SK-N-SH treated with all-trans-retinoic acid at 6 μM for 48 hours (cell line): ENCODE results near the gene INPP4B.

Source experiments
- ATAC-seq: fragments of 200-7000 bp; cut with Tn5 transposase; 3 replicates; pipeline ENCODE4 v1.9.1; 2020; ENCODE audit warnings: mild to moderate bottlenecking, moderate library complexity
- ARNTL ChIP-seq: fragments of 450-650 bp; formaldehyde crosslinking; IDR thresholded peaks from 2 replicates; pipeline ENCODE4 v1.5.0; 2020; ENCODE audit warnings: low read depth, mild to moderate bottlenecking, moderate library complexity, borderline replicate concordance
- BACH2 ChIP-seq: fragments of 250-450 bp; sonication (Bioruptor Pico); IDR thresholded peaks from 2 replicates; pipeline ENCODE4 v1.9.0; 2021; ENCODE audit warnings: mild to moderate bottlenecking, borderline replicate concordance
- CSDC2 ChIP-seq: fragments of 250-450 bp; sonication (Bioruptor Pico); IDR thresholded peaks from 2 replicates; pipeline ENCODE4 v1.5.0; 2020; ENCODE audit warnings: mild to moderate bottlenecking, moderate library complexity
- ESRRG ChIP-seq: fragments of 250-450 bp; sonication (Bioruptor Pico); IDR thresholded peaks from 2 replicates; pipeline ENCODE4 v1.6.1; 2021; ENCODE audit warnings: mild to moderate bottlenecking
- GLIS3 ChIP-seq: fragments of 250-450 bp; sonication (Bioruptor Pico); IDR thresholded peaks from 2 replicates; pipeline ENCODE4 v1.5.0; 2020; ENCODE audit warnings: mild to moderate bottlenecking, moderate library complexity
- ISL1 ChIP-seq: fragments of 250-450 bp; sonication (Bioruptor Pico); IDR thresholded peaks from 2 replicates; pipeline ENCODE4 v2.1.2; 2022; ENCODE audit warnings: mild to moderate bottlenecking, moderate library complexity
- OSR1 ChIP-seq: fragments of 250-450 bp; sonication (Bioruptor Pico); IDR thresholded peaks from 2 replicates; pipeline ENCODE4 v1.8.0; 2022; ENCODE audit warnings: moderate library complexity, mild to moderate bottlenecking, inconsistent platforms
- RARB ChIP-seq: fragments of 250-450 bp; sonication (Bioruptor Pico); IDR thresholded peaks from 2 replicates; pipeline ENCODE4 v1.8.0; 2021; ENCODE audit warnings: mild to moderate bottlenecking, moderate library complexity
- SNAI2 ChIP-seq: fragments of 250-450 bp; sonication (Bioruptor Pico); IDR thresholded peaks from 2 replicates; pipeline ENCODE4 v1.5.0; 2020; ENCODE audit warnings: mild to moderate bottlenecking, moderate library complexity
- TCF4 ChIP-seq: fragments of 250-450 bp; sonication (Bioruptor Pico); IDR thresholded peaks from 2 replicates; pipeline ENCODE4 v1.8.0; 2021; ENCODE audit warnings: mild to moderate bottlenecking, moderate library complexity, borderline replicate concordance
- TOX ChIP-seq: fragments of 250-450 bp; sonication (Bioruptor Pico); IDR thresholded peaks from 2 replicates; pipeline ENCODE4 v1.8.0; 2021; ENCODE audit warnings: mild to moderate bottlenecking, moderate library complexity, borderline replicate concordance
- TSHZ2 ChIP-seq: fragments of 250-450 bp; sonication (Bioruptor Pico); IDR thresholded peaks from 2 replicates; pipeline ENCODE4 v1.5.0; 2020; ENCODE audit warnings: mild to moderate bottlenecking, moderate library complexity
- ZC3H10 ChIP-seq: fragments of 250-450 bp; sonication (Bioruptor Pico); IDR thresholded peaks from 2 replicates; pipeline ENCODE4 v1.5.1; 2021; ENCODE audit warnings: mild to moderate bottlenecking, moderate library complexity
- ZNF565 ChIP-seq: fragments of 450-650 bp; formaldehyde crosslinking; conservative IDR thresholded peaks from 2 replicates; pipeline ENCODE4 v1.5.0; 2020; ENCODE audit warnings: low read depth, mild to moderate bottlenecking, moderate library complexity
- ZNF70 ChIP-seq: fragments of 450-650 bp; formaldehyde crosslinking; IDR thresholded peaks from 2 replicates; pipeline ENCODE4 v1.5.0; 2020; ENCODE audit warnings: mild to moderate bottlenecking, moderate library complexity
- ZNF8 ChIP-seq: fragments of 450-650 bp; formaldehyde crosslinking; IDR thresholded peaks from 2 replicates; pipeline ENCODE4 v1.5.0; 2020; ENCODE audit warnings: mild to moderate bottlenecking, moderate library complexity
- TF ChIP-seq, protein P1 (sequence below): fragments of 250-450 bp; sonication (Bioruptor Pico); IDR thresholded peaks from 2 replicates; pipeline ENCODE4 v1.8.0; 2021; ENCODE audit warnings: low read depth, mild to moderate bottlenecking, moderate library complexity, borderline replicate concordance
- TF ChIP-seq, protein P2 (sequence below): fragments of 250-450 bp; sonication (Bioruptor Pico); IDR thresholded peaks from 2 replicates; pipeline ENCODE4 v1.8.0; 2020; ENCODE audit warnings: mild to moderate bottlenecking, moderate library complexity, borderline replicate concordance
- TF ChIP-seq, protein P3 (sequence below): fragments of 250-450 bp; sonication (Bioruptor Pico); IDR thresholded peaks from 2 replicates; pipeline ENCODE4 v1.5.1; 2021; ENCODE audit warnings: mild to moderate bottlenecking, moderate library complexity
- TF ChIP-seq, protein P4 (sequence below): fragments of 250-450 bp; sonication (Bioruptor Pico); IDR thresholded peaks from 2 replicates; pipeline ENCODE4 v1.5.1; 2020; ENCODE audit warnings: low read depth, mild to moderate bottlenecking, moderate library complexity

The INPP4B gene

DNA sequence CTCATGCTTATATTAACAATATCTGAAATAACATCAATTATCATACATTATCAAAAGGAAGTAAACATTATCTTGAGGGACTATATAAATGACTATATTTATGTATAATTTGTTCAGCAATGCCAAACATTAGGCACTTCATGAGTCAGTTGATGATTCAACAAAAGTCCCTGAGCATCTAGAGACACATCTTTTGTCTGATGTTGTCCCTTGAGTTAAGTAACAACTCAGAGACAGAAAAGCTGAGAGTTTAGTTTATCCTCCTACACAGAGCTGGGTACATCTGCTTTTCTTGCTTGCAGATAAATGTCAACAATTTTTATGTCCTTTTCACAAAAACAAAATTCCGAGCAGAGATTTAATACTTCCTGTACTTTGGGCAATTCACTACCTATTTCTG is 311.1 kb downstream of the INPP4B start:
- no peak for TF ChIP-seq ZNF8 (CRISPR knock-in tag)
- no peak for TF ChIP-seq CSDC2 (CRISPR knock-in tag)
- no peak for TF ChIP-seq GLIS3
- no peak for TF ChIP-seq SNAI2 (CRISPR knock-in tag)
- no peak for TF ChIP-seq ARNTL
- TF ChIP-seq ISL1 (CRISPR knock-in tag): no peak
- no peak for TF ChIP-seq RARB (CRISPR knock-in tag)
- TF ChIP-seq, all 23 proteins: peak for 0
- no peak for ATAC-seq

DNA sequence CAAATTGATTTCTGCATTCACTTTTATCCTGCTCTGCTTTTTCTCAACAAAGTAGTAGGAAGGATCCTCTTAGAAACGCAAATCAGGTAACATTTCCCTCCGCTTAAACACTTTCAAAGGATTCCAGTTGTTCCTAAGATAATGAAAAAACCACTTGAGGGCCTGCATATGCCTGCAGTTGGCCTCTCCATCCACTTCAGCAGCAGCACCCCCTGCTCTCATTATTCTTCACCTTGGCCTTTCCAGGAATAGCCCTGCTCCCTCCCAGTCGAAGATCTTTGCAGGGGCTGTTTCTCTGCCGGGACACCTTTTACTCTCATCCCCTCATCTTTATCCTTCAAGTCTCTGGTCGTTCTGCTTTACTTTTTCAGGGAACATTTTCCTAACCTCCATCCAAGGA is 314.0 kb downstream of the INPP4B start:
- TF ChIP-seq, protein P1, sequence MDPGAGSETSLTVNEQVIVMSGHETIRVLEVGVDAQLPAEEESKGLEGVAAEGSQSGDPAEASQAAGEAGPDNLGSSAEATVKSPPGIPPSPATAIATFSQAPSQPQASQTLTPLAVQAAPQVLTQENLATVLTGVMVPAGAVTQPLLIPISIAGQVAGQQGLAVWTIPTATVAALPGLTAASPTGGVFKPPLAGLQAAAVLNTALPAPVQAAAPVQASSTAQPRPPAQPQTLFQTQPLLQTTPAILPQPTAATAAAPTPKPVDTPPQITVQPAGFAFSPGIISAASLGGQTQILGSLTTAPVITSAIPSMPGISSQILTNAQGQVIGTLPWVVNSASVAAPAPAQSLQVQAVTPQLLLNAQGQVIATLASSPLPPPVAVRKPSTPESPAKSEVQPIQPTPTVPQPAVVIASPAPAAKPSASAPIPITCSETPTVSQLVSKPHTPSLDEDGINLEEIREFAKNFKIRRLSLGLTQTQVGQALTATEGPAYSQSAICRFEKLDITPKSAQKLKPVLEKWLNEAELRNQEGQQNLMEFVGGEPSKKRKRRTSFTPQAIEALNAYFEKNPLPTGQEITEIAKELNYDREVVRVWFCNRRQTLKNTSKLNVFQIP (CRISPR knock-in tag): no peak
- no peak for TF ChIP-seq ZNF8 (CRISPR knock-in tag)
- TF ChIP-seq TOX (CRISPR knock-in tag): no peak
- TF ChIP-seq BACH2 (CRISPR knock-in tag): no peak
- TF ChIP-seq ZNF70 (CRISPR knock-in tag): no peak
- TF ChIP-seq, protein P2, sequence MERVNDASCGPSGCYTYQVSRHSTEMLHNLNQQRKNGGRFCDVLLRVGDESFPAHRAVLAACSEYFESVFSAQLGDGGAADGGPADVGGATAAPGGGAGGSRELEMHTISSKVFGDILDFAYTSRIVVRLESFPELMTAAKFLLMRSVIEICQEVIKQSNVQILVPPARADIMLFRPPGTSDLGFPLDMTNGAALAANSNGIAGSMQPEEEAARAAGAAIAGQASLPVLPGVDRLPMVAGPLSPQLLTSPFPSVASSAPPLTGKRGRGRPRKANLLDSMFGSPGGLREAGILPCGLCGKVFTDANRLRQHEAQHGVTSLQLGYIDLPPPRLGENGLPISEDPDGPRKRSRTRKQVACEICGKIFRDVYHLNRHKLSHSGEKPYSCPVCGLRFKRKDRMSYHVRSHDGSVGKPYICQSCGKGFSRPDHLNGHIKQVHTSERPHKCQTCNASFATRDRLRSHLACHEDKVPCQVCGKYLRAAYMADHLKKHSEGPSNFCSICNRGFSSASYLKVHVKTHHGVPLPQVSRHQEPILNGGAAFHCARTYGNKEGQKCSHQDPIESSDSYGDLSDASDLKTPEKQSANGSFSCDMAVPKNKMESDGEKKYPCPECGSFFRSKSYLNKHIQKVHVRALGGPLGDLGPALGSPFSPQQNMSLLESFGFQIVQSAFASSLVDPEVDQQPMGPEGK (CRISPR knock-in tag): no peak
- ATAC-seq: no peak

DNA sequence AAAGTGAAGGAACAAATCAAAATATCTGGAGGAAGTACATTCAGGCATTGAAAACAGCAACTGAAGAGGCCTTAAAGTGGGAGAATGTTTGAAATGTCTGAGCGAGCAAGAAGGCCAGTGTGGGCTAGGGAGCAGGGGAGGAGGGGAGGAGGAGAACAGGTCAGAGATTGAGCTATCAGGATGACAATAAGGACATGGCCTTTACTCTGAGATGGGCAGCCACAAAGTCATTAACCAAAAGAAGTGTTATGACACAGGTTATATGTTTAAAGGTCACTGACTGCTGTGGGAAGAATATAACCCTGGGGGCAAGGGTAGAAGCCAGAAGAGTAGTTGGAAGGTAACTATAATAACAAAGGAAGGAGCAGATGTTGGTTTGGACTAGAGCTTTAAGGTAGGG is 315.4 kb downstream of the INPP4B start:
- TF ChIP-seq, protein P2 (CRISPR knock-in tag): no peak
- TF ChIP-seq CSDC2 (CRISPR knock-in tag) (no peak), OSR1 (CRISPR knock-in tag) (no peak), TSHZ2 (CRISPR knock-in tag) (no peak), ESRRG (CRISPR knock-in tag) (no peak), TCF4 (CRISPR knock-in tag) (no peak), ZNF565 (CRISPR knock-in tag) (no peak), ISL1 (CRISPR knock-in tag) (no peak), ZNF70 (CRISPR knock-in tag) (no peak), TOX (CRISPR knock-in tag) (no peak), GLIS3 (no peak), ZC3H10 (no peak)
- TF ChIP-seq, protein P1 (CRISPR knock-in tag): no peak
- TF ChIP-seq, all 23 proteins: peak for 0
- ATAC-seq: no peak

DNA sequence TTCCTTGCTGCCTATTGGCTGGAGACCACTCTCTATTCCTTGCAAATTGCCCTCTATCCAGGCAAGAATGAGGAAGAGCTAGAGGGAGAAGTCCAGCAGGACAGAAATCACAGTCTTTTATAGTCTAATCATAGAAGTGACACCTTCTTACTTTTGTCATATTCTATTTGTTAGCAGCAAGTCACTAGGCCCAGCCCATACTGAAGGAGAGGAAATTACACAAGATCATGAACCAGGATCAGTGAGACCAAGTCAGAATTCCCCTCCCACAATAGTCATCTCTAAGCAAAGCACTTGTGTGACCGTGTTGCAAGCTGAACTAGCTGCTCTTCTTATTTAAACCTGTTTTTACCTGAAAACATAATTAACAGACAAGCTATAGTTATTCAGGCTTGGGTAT is 317.7 kb downstream of the INPP4B start:
- no peak for ATAC-seq
- TF ChIP-seq TCF4 (CRISPR knock-in tag): no peak
- TF ChIP-seq ZNF565 (CRISPR knock-in tag): no peak
- TF ChIP-seq, protein P3, sequence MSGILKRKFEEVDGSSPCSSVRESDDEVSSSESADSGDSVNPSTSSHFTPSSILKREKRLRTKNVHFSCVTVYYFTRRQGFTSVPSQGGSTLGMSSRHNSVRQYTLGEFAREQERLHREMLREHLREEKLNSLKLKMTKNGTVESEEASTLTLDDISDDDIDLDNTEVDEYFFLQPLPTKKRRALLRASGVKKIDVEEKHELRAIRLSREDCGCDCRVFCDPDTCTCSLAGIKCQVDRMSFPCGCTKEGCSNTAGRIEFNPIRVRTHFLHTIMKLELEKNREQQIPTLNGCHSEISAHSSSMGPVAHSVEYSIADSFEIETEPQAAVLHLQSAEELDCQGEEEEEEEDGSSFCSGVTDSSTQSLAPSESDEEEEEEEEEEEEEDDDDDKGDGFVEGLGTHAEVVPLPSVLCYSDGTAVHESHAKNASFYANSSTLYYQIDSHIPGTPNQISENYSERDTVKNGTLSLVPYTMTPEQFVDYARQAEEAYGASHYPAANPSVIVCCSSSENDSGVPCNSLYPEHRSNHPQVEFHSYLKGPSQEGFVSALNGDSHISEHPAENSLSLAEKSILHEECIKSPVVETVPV (CRISPR knock-in tag): no peak
- no peak for TF ChIP-seq CSDC2 (CRISPR knock-in tag)
- TF ChIP-seq, protein P4, sequence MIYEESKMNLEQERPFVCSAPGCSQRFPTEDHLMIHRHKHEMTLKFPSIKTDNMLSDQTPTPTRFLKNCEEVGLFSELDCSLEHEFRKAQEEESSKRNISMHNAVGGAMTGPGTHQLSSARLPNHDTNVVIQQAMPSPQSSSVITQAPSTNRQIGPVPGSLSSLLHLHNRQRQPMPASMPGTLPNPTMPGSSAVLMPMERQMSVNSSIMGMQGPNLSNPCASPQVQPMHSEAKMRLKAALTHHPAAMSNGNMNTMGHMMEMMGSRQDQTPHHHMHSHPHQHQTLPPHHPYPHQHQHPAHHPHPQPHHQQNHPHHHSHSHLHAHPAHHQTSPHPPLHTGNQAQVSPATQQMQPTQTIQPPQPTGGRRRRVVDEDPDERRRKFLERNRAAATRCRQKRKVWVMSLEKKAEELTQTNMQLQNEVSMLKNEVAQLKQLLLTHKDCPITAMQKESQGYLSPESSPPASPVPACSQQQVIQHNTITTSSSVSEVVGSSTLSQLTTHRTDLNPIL: no peak
- TF ChIP-seq ZNF8 (CRISPR knock-in tag): no peak
- TF ChIP-seq ZC3H10: no peak
- TF ChIP-seq OSR1 (CRISPR knock-in tag): no peak
